ENCODE data around the gene PAQR5. TPM values are rescaled to one million over a fixed set of nuclear protein-coding genes. Genes with fewer than 3 reads are reported as not detected.

Gene PAQR5
- polyA plus RNA-seq, 1 experiment = 2.8 TPM

- H3K36me3 ChIP-seq (ENCODE audit: control insufficient read depth, insufficient read depth, low read length) = no peaks in the 10 kb centered on the region
- H3K4me3 ChIP-seq (ENCODE audit: low read depth, low read length) = no peak overlapping the region
- DNase-seq (ENCODE audit: low read depth) = no peak
- POLR2A ChIA-PET = no interaction called here
- peaks cover 6% of the 10 kb centered on the region for H3K27me3 ChIP-seq (ENCODE audit: control insufficient read depth, insufficient read depth, low read length)
- CTCF ChIA-PET = interaction anchor here (1.1 kb wide), 1 partner anchor 10 kb away, joined by 3 read pairs; no protein-coding TSS in a partner anchor
- TF ChIP-seq CTCF (IDR thresholded peaks at IDR 0.05; ENCODE audit: insufficient read depth, low read depth, low read length) = no peak
Observed at GRCh38 chr15:69293741-69294615, 4.7 kb upstream of the PAQR5 start.

GRCh38 chr15:69296606-69297005 is 2.1 kb upstream of the PAQR5 start:
- CTCF ChIA-PET = no interaction called here
- no peaks in the 10 kb centered on the region for H3K36me3 ChIP-seq (ENCODE audit: control insufficient read depth, insufficient read depth, low read length)

GRCh38 chr15:69297642-69298353 is 914 bp upstream of the PAQR5 start:
- CTCF ChIA-PET = interaction anchor here (0.6 to 1.4 kb wide), 2 partner anchors 16 to 18 kb away, joined by 3 read pairs; no protein-coding TSS in a partner anchor
- POLR2A ChIA-PET = interaction anchor here (0.6 kb wide), 1 partner anchor 1854 kb away, joined by 3 read pairs; no protein-coding TSS in a partner anchor
- Histone ChIP-seq H3K36me3 (ENCODE audit: control insufficient read depth, insufficient read depth, low read length) (no peaks in the 10 kb centered on the region), H3K4me3 (ENCODE audit: low read depth, low read length) (no peak overlapping the region), H3K27me3 (ENCODE audit: control insufficient read depth, insufficient read depth, low read length) (peaks cover 6% of the 10 kb centered on the region)
- no peak for DNase-seq (ENCODE audit: low read depth)
- no peak for TF ChIP-seq CTCF (IDR thresholded peaks at IDR 0.05; ENCODE audit: insufficient read depth, low read depth, low read length)

More at GRCh38 chr15:69296606-69297005, 2.1 kb upstream of the PAQR5 start:
- no peak for DNase-seq (ENCODE audit: low read depth)
- no peak overlapping the region for H3K4me3 ChIP-seq (ENCODE audit: low read depth, low read length)
- TF ChIP-seq CTCF (IDR thresholded peaks at IDR 0.05; ENCODE audit: insufficient read depth, low read depth, low read length) = no peak
- peaks cover 6% of the 10 kb centered on the region for H3K27me3 ChIP-seq (ENCODE audit: control insufficient read depth, insufficient read depth, low read length)
- POLR2A ChIA-PET = no interaction called here

- H3K27me3 ChIP-seq (ENCODE audit: control insufficient read depth, insufficient read depth, low read length) = peaks cover 6% of the 10 kb centered on the region
- H3K4me3 ChIP-seq (ENCODE audit: low read depth, low read length) = peak overlapping the region; percentile 54
- H3K36me3 ChIP-seq (ENCODE audit: control insufficient read depth, insufficient read depth, low read length) = no peaks in the 10 kb centered on the region
- TF ChIP-seq CTCF (IDR thresholded peaks at IDR 0.05; ENCODE audit: insufficient read depth, low read depth, low read length) = no peak
- ChIA-PET CTCF (interaction anchor here (0.6 to 1.4 kb wide), 2 partner anchors 16 to 17 kb away, joined by 3 read pairs; no protein-coding TSS in a partner anchor), POLR2A (no interaction called here)
- DNase-seq (ENCODE audit: low read depth) = no peak
Observed at GRCh38 chr15:69298354-69298696, 387 bp upstream of the PAQR5 start.

GRCh38 chr15:69299451-69299886 is 757 bp downstream of the PAQR5 start:
- DNase-seq (ENCODE audit: low read depth) = no peak
- no peak for TF ChIP-seq CTCF (IDR thresholded peaks at IDR 0.05; ENCODE audit: insufficient read depth, low read depth, low read length)
- H3K27me3 ChIP-seq (ENCODE audit: control insufficient read depth, insufficient read depth, low read length) = peaks cover 6% of the 10 kb centered on the region
- ChIA-PET CTCF (interaction anchor here (1.1 kb wide), 1 partner anchor 10 kb away, joined by 3 read pairs; no protein-coding TSS in a partner anchor), POLR2A (no interaction called here)
- no peaks in the 10 kb centered on the region for H3K36me3 ChIP-seq (ENCODE audit: control insufficient read depth, insufficient read depth, low read length)
- H3K4me3 ChIP-seq (ENCODE audit: low read depth, low read length) = peak overlapping the region; percentile 54

Data from BJ (cell line).